ENCODE results near the gene LRRC73. TPM values are rescaled to one million over a fixed set of nuclear protein-coding genes. Genes with fewer than 3 reads are reported as not detected.

LRRC73 gene
- total and polyA plus RNA-seq, 2 of the 8 experiments (the other 6 are each of a cell fraction or from before 2014, with no cell fraction given) = 0.24 to 0.26 TPM

GRCh38 chr6:43541774-43542471 lies 31.8 kb upstream of the LRRC73 start (continued):
- TF ChIP-seq KDM4A (IDR thresholded peaks at IDR 0.05; ENCODE audit: low read depth, low read length, severe bottlenecking) = no peak
- TF ChIP-seq SAP30 (IDR thresholded peaks at IDR 0.05; ENCODE audit: insufficient read depth, insufficient replicate concordance, low read length) = no peak
- TF ChIP-seq KDM5A (IDR thresholded peaks at IDR 0.05; ENCODE audit: low read length) = no peak
- no peak for TF ChIP-seq SIX5 (IDR thresholded peaks at IDR 0.05; ENCODE audit: low read depth, low read length)
- no peak for TF ChIP-seq JUN (IDR thresholded peaks at IDR 0.05; ENCODE audit: low read depth, low read length)
- TF ChIP-seq POLR2A (IDR thresholded peaks at IDR 0.05; ENCODE audit: control extremely low read depth in 1 of 2, low read depth in 2 of 2, low read length in 2 of 2) = no peak
